HL-60 (cell line): ENCODE data around the gene GAST.

ENCODE experiments used
- CTCF ChIP-seq: IDR thresholded peaks from one replicate; pipeline ENCODE4 v1.5.1; 2011; ENCODE audit warnings: low read length, control low read depth, inconsistent platforms; ENCODE audit not compliant: insufficient read depth
- GABPA ChIP-seq: IDR thresholded peaks from 2 replicates; pipeline ENCODE4 v1.6.1; 2012; ENCODE audit warnings: low read depth
- POLR2AphosphoS5 ChIP-seq: IDR thresholded peaks from 2 replicates; pipeline ENCODE4 v1.6.1; 2012; ENCODE audit warnings: low read depth
- REST ChIP-seq: IDR thresholded peaks from 2 replicates; pipeline ENCODE4 v1.6.1; 2012; ENCODE audit warnings: low read depth; ENCODE audit not compliant: insufficient replicate concordance

- TF ChIP-seq CTCF: no peak
- TF ChIP-seq REST: no peak
- TF ChIP-seq POLR2AphosphoS5: no peak
- TF ChIP-seq GABPA: no peak
Observed at GRCh38 chr17:41684035-41684434, 28.1 kb upstream of the GAST start.
